Right kidney (tissue), 1 donor: ENCODE measurements around the gene FBRSL1.

Source experiments
- DNase-seq: peaks from one replicate; pipeline ENCODE4 v3.0.0-alpha.2; 2016

The FBRSL1 gene

DNA sequence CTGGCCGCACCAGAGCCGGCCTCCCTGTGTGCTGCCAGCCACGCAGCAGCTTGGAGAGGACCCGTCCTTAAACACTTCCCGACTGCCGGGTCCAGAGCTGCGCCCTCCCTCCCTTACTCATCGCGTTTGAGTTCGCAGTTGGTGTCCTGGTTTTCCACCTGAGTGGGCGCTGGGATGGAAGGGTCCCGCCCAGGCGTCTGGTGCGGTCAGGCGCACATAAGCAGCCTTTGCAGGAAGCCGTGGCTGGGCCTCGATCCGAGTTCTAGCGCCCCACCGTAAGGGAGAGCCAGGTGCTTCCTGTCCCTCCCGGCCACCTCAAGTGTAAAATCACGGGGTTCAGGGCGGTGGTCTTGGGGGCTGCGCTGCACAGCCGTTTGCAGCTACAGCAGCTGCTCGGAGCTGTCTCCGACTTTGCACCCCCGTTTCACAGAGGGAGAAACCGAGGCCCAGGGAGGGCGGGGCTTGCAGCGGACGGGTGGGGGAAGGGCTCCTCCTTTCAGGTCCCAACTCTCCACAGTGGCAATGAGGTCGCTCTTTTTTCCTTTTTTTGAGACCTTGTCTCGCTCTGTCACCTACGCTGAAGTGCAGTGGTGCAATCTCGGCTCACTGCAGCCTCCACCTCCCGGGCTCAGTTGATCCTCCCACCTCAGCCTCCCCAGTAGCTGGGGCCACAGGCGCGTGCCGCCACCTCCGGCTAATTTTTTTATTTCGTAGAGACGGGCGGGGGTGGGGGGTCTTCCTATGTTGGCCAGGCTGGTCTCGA, 69.1 kb downstream of the FBRSL1 start:
- DNase-seq = peak; percentile 51

GRCh38 chr12:132559652-132560363, 69.9 kb downstream of the FBRSL1 start:
- peak; percentile 78 for DNase-seq

DNA sequence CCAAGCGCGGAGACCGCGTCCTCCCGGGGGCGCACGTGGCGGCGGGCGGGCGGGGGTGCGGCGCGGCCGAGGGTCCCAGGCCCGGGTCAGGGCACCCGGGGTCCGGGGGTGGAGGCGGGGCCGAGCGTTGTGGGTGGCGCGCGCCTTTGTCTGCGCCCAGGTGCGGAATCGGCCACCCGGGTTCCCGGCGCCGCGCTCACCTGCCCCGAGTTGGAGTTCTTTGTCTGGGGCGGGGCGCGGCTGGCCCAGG, 70.3 kb downstream of the FBRSL1 start:
- no peak for DNase-seq

- peak; percentile 84 for DNase-seq
These were observed 70.9 kb downstream of the FBRSL1 start for GRCh38 chr12:132560614-132561426.
